MG63 (cell line): ENCODE data around the gene RBM17. TPM values are rescaled to one million over a fixed set of nuclear protein-coding genes. Genes with fewer than 3 reads are reported as not detected.
"Not testable (repeated sequence)": the region's sequence is repeated elsewhere in the genome, so short reads cannot be mapped to it uniquely, and the experiment has no call there.

Source experiments
- DNase-seq: peaks from one replicate; pipeline ENCODE4 v3.0.0-alpha.2; 2020
- H3K27me3 ChIP-seq: fragments of 250-450 bp; sonication (Bioruptor Pico); 2 replicates; pipeline ENCODE4 v1.5.1; 2020; ENCODE audit warnings: mild to moderate bottlenecking, moderate library complexity
- H3K36me3 ChIP-seq: fragments of 250-450 bp; sonication (Bioruptor Pico); 2 replicates; pipeline ENCODE4 v1.5.1; 2020; ENCODE audit warnings: mild to moderate bottlenecking, moderate library complexity
- H3K4me3 ChIP-seq: fragments of 250-450 bp; sonication (Bioruptor Pico); 2 replicates; pipeline ENCODE4 v1.5.1; 2020; ENCODE audit warnings: mild to moderate bottlenecking, moderate library complexity
- H3K9me3 ChIP-seq: fragments of 250-450 bp; sonication (Bioruptor Pico); 2 replicates; pipeline ENCODE4 v1.5.1; 2020; ENCODE audit warnings: mild to moderate bottlenecking, moderate library complexity
- total RNA-seq: library from RNA; depleted of rRNA; stranded (reverse); fragments of >200 nt; shearing (Covaris generic); gene quantifications from 2 replicates; pipeline ENCODE4 v1.2.3, GENCODE V29; 2014; ENCODE audit warnings: low replicate concordance

RBM17 gene
- total RNA-seq, 1 experiment from 2014 or later: 27.2 TPM

GRCh38 chr10:6135039-6135438 is 46.2 kb downstream of the RBM17 start:
- no peak for DNase-seq
- Histone ChIP-seq H3K9me3 (no peaks in the 10 kb centered on the region), H3K36me3 (no peaks in the 10 kb centered on the region), H3K4me3 (no peak overlapping the region), H3K27me3 (no peaks in the 10 kb centered on the region)

DNA sequence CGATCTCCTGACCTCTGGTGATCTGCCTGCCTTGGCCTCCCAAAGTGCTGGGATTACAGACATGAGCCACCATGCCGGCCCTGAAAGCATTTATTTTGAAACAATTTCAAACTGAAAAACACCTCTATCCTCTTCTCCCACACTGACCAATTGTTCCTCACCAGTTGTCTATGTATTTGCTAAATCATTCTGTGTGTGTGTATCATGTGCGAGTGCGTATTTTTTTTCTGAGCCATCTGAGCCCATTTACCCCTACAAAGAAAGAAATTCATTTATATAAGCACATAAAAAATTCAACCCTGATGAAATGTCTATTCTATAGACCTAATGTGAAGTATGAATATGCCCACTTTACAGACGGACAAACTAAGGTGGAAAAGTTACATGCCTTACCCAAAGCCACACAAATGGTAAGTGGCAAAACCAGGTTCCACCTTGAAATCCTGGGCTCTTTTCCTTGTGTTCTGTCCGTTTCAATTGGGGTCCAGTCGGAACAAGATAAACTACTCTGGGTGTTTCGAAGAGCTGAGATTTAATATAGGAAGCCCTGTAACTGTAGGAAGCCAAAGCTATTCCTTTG is 46.8 kb downstream of the RBM17 start:
- H3K27me3 ChIP-seq: no peaks in the 10 kb centered on the region
- no peak for DNase-seq
- no peak overlapping the region for H3K4me3 ChIP-seq
- no peaks in the 10 kb centered on the region for H3K36me3 ChIP-seq
- no peaks in the 10 kb centered on the region for H3K9me3 ChIP-seq

DNA sequence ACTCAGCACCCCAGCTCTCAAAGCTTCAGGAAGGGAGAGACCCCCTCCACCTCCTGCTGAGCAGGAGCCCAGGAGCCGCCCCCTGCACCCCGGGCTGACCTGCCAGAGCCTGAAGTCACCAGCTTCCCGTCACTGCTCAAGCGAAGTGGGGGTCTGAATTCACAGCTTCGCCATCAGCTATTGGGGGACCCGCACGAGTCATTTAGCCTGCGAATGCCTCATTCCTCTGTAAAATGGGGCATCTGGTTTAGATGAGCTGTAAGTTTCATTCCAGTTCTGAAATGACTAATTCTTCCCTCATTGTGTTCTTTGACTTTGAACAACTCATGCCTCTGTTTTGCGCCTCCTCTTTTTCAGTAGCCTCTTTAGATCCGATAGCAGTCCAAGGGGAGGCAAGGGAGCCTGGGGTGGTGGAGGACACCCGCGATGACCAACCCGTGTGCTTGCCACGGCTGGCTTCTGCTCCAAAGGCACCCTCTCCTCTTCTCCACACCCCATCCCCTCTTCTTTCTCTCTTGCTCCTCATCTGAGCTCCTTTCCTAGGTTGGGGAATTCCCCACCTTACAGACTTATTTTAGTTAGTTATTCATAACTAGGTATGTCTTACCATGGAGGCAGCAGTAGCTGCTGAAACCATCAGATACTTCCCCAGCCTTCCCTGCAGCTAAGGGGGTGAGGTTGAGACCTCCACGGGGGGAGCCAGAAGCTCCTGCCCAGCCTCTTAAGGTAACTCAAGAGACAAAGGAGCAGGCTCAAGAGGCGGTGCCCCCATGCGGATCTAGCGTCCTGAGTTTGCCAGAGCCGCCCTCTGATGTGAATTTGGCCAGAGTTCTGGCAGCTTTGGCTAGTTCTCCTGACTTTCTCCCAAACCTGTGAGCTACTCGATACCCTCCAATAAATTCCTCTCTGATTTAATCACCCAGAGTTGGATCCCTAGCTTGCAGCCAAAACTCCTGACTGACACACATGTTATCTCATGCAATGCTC is 47.7 kb downstream of the RBM17 start:
- DNase-seq: peak; percentile 88
- peak overlapping the region; percentile 23 for H3K4me3 ChIP-seq
- H3K9me3 ChIP-seq: no peaks in the 10 kb centered on the region
- H3K36me3 ChIP-seq: no peaks in the 10 kb centered on the region
- no peaks in the 10 kb centered on the region for H3K27me3 ChIP-seq

GRCh38 chr10:6138456-6138855 is 49.6 kb downstream of the RBM17 start:
- no peak for DNase-seq
- Histone ChIP-seq H3K4me3 (no peak overlapping the region), H3K36me3 (no peaks in the 10 kb centered on the region), H3K27me3 (no peaks in the 10 kb centered on the region), H3K9me3 (no peaks in the 10 kb centered on the region)

- DNase-seq: no peak
- no peaks in the 10 kb centered on the region for H3K36me3 ChIP-seq
- H3K9me3 ChIP-seq: no peaks in the 10 kb centered on the region
- H3K4me3 ChIP-seq: no peak overlapping the region
- no peaks in the 10 kb centered on the region for H3K27me3 ChIP-seq
Measured at GRCh38 chr10:6139470-6139869, 50.6 kb downstream of the RBM17 start.

DNA sequence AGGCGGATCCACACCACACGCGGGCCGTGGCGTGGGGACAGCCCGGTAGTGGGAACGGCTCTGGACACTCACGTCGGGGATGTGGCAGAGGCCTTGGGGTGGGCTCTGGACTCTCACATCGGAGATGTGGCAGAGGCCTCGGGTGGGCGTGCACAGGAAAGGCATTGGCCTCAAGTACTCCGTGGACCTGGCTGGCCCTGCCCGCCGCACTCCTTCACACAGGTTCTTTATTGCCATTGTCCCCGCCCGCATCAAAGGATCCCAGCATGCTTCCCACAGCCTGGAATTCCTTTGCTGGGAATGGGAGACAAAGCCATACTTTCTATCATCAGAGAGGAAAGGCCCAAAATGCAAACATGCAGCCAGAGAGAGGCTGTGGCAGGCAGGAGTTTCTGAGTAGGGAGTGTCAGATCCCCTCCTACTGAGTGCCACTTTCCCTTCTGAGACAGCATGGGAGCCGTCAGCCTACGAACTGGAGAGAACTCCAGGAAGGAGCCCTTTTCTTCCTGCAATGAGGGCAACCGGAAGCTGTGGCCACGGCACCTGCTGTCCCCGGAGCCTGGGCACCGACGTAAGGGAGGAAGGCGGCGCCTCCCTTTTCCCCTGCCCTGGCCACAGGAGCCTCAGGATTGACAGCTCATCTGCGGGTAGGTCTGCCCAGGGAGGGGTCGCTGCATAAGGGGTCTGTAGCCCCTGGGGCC is 51.5 kb downstream of the RBM17 start:
- Histone ChIP-seq H3K9me3 (no peaks in the 10 kb centered on the region), H3K36me3 (no peaks in the 10 kb centered on the region), H3K27me3 (no peaks in the 10 kb centered on the region), H3K4me3 (no peak overlapping the region)
- no peak for DNase-seq

GRCh38 chr10:6140965-6141295 is 52.1 kb downstream of the RBM17 start:
- H3K36me3 ChIP-seq: no peaks in the 10 kb centered on the region
- no peaks in the 10 kb centered on the region for H3K27me3 ChIP-seq
- H3K4me3 ChIP-seq: peak overlapping the region; percentile 48
- no peak for DNase-seq
- H3K9me3 ChIP-seq: no peaks in the 10 kb centered on the region

- no peaks in the 10 kb centered on the region for H3K9me3 ChIP-seq
- peak; percentile 61 for DNase-seq
- H3K27me3 ChIP-seq: no peaks in the 10 kb centered on the region
- peaks cover 3% of the 10 kb centered on the region; the same call in 1 of the 2 replicates for H3K36me3 ChIP-seq
- peak overlapping the region; percentile 48 for H3K4me3 ChIP-seq
Measured at GRCh38 chr10:6141296-6142151, 52.7 kb downstream of the RBM17 start.

GRCh38 chr10:6142186-6142585 is 53.4 kb downstream of the RBM17 start:
- H3K9me3 ChIP-seq, H3K4me3 ChIP-seq, H3K36me3 ChIP-seq, DNase-seq, H3K27me3 ChIP-seq: not testable (repeated sequence)

DNA sequence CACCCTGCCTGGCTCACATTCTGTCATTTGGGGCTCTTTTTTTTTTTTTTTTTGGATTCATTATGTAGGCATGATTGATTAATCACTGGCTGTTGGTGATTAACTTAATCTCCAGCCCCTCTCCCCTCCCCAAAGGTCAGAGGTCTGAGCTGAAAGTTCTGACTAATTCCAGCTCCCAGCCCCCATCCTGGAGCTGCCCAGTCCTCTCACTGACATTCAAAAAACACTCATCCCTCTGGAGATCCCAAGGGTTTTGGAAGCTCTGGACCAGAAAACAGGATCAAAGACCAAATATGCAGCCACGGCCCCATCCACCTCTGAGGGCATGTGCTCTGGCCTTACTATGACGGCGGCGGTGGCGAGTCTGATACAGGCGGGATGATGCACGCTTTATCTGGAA is 53.8 kb downstream of the RBM17 start:
- H3K27me3 ChIP-seq: no peaks in the 10 kb centered on the region
- H3K4me3 ChIP-seq: no peak overlapping the region
- DNase-seq: no peak
- H3K36me3 ChIP-seq: peaks cover 6% of the 10 kb centered on the region; the same call in 1 of the 2 replicates
- no peaks in the 10 kb centered on the region for H3K9me3 ChIP-seq

DNA sequence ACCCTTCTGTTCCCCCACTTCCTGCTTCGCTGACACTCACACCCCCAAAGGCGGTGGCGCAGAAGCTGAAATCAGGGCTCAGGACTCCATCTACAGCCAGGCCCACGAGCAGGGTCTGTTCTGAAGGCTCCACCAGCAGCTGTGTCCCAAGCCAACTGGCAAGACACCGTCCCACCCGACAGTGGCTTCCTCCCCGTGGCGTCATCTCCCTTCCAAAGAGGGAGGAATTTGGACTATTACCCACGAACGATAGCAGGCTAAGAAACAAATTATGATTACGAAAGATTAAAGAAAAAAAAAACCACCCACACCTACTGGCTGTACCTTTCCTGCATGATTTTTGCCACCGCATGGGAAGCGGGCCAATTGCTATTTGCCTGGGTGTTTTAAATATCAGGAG is 54.3 kb downstream of the RBM17 start:
- Histone ChIP-seq H3K36me3 (peaks cover 12% of the 10 kb centered on the region; the same call in 1 of the 2 replicates), H3K27me3 (no peaks in the 10 kb centered on the region), H3K4me3 (no peak overlapping the region), H3K9me3 (no peaks in the 10 kb centered on the region)
- no peak for DNase-seq

DNA sequence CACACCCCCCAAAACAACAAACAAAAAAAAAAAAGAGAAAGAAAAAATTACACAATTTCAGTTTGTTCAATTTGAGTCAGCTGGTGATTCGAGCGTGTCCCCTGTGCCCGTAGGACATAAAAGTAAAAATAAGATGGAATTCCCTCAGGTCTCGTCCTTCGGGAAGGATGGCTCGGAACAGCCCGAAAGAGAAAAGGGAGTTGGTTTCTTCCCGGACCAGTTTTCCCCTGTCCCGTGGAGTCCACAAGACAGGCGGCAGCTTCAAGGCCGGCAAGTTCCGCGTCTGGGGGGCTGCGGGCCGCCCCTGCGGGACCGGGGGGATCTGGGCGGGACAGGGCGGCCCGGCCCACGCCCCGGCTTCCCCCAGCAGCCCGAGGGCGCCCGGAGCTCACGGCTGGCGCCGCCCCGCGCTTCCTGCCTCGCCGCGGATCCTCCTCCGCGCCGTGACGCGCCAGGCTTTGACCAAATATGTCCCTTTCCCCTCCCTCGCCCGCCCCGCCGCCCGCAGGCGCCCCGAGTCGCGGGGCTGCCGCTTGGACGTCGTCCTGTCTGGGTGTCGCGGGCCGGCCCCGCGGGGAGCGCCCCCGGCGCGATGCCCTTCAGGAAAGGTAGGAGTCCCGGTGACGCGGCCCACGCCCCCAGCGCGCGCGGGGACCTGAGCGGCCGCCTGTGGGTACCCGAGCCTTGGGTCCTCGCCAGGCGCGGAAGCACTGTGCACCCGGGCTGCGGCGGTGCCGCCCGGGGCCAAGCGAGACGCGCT is 55.8 kb downstream of the RBM17 start:
- peaks cover 12% of the 10 kb centered on the region; the same call in 1 of the 2 replicates for H3K36me3 ChIP-seq
- H3K4me3 ChIP-seq: peak overlapping the region; percentile 76
- H3K27me3 ChIP-seq: no peaks in the 10 kb centered on the region
- no peaks in the 10 kb centered on the region for H3K9me3 ChIP-seq
- peak; percentile 87 for DNase-seq

DNA sequence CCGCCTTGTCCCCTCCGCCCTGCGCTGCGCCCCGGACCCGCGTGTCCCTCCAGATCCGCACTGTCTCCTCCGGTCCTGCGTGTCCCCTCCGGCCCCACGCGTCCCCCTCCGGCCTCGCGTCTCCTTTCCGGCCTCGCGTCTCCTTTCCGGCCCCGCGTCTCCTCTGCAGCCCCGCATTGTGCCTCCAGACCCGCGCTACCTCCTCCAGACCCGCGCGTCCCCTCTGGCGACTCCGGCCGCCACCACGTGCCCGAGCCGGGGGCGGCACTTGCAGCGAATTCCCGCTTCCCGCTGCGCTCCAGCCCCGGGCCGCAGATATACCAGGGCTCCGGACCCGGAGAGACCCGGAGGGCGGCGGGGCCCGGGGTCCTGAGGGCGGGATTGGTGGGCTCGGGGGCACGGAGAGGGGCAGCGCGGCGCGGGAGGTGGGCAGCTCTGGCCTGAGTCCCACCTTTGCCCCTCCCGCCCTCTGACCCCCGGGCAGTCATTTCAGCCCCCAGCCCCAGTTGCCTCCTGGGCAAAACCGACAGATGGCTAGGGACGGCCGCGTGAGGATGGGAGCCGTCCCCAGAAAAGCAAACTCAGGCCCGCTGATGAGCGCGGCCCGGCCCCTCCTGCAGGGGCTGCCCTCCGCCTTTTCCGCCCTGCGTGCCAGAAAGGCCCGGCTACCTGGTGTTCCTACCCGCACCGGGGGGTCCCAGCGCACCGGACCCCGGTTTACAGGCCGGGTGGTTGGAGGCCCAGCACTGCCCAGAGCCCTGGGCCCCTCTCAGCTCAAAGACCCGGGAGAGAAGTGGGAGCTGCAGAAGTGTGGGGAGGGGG is 56.5 kb downstream of the RBM17 start:
- peaks cover 12% of the 10 kb centered on the region; the same call in 1 of the 2 replicates for H3K36me3 ChIP-seq
- peak overlapping the region; percentile 76 for H3K4me3 ChIP-seq
- no peaks in the 10 kb centered on the region for H3K27me3 ChIP-seq
- no peaks in the 10 kb centered on the region for H3K9me3 ChIP-seq
- peak; percentile 32 for DNase-seq

DNA sequence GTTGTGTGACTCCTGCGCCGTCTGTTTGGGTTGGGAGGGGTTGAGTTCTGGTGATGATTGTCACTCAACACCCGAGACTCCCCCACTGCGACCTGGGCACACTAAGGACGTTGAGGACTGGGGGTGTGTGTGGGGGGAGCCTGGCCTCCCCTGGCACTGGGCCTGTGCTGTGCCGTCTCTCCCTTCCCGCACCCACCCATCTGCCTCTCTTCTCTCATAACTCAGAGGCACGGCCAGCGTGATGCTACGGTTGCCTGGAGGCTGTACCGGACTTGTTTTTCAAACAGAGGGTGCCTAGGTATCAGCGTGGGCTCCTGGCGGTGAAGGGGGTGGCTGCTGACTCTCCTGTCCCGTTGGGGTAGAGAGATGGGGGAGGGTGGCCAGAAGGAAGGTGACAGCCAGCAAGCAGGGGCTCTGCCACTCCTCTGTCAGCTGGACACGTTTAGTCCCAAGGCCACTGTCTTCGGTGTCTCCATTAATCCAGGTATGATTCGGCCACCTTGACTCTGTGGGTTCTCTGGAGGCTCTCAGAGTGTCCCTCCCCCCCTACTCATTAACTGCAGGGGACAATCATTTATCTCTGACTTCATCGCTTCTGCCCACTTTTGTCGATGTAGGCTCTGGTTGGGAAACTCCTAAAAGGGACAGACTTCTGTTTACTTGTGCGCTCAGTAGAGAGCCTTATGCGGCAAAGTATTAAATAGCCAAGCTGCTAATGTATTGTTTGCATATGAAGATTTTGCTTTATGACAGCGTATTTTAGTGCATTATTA is 57.4 kb downstream of the RBM17 start:
- no peak for DNase-seq
- Histone ChIP-seq H3K4me3 (peak overlapping the region; percentile 76), H3K27me3 (no peaks in the 10 kb centered on the region), H3K9me3 (no peaks in the 10 kb centered on the region), H3K36me3 (peaks cover 12% of the 10 kb centered on the region; the same call in 1 of the 2 replicates)
